Measurements from ENCODE around the gene SUGT1.
"Not testable (repeated sequence)": the region's sequence is repeated elsewhere in the genome, so short reads cannot be mapped to it uniquely, and the experiment has no call there.

Gene SUGT1

GRCh38 chr13:52664272-52664671 is 11.6 kb downstream of the SUGT1 start:
- Histone ChIP-seq H3K4me1 (no peaks in the 10 kb centered on the region), H3K27me3 (no peaks in the 10 kb centered on the region), H3K27ac (no peak overlapping the region), H3K36me3 (peaks cover 69 to 88% (median 74%) of the 10 kb centered on the region in 3 donors), H3K9me3 (no peaks in the 10 kb centered on the region), H3K4me3 (no peak overlapping the region)
- TF ChIP-seq CTCF (IDR thresholded peaks at IDR 0.05): no peak
- DNase-seq: no peak
- intact Hi-C loops (cut with DNase I; ENCODE audit: low total_unique reads): no loop called here

GRCh38 chr13:52665325-52665724 is 12.7 kb downstream of the SUGT1 start:
- intact Hi-C loops (cut with DNase I; ENCODE audit: low total_unique reads): no loop called here
- Histone ChIP-seq H3K4me3 (no peak overlapping the region), H3K27me3 (no peaks in the 10 kb centered on the region), H3K27ac (no peak overlapping the region), H3K36me3 (peaks cover 64 to 83% (median 77%) of the 10 kb centered on the region in 3 donors), H3K4me1 (no peaks in the 10 kb centered on the region), H3K9me3 (no peaks in the 10 kb centered on the region)
- no peak for TF ChIP-seq CTCF (IDR thresholded peaks at IDR 0.05)
- DNase-seq: no peak

GRCh38 chr13:52669677-52670076 is 17.0 kb downstream of the SUGT1 start:
- no peaks in the 10 kb centered on the region for H3K4me1 ChIP-seq
- TF ChIP-seq CTCF (IDR thresholded peaks at IDR 0.05): no peak
- DNase-seq: no peak
- H3K4me3 ChIP-seq: no peak overlapping the region
- H3K9me3 ChIP-seq: no peaks in the 10 kb centered on the region
- intact Hi-C loops (cut with DNase I; ENCODE audit: low total_unique reads): no loop called here
- no peak overlapping the region for H3K27ac ChIP-seq
- no peaks in the 10 kb centered on the region for H3K27me3 ChIP-seq
- peaks cover 33 to 46% (median 43%) of the 10 kb centered on the region in 3 donors for H3K36me3 ChIP-seq

GRCh38 chr13:52670726-52671125 is 18.1 kb downstream of the SUGT1 start:
- H3K4me1 ChIP-seq: no peaks in the 10 kb centered on the region

GRCh38 chr13:52673465-52673864 is 20.8 kb downstream of the SUGT1 start:
- H3K9me3 ChIP-seq: no peaks in the 10 kb centered on the region
- intact Hi-C loops (cut with DNase I; ENCODE audit: low total_unique reads): no loop called here
- H3K27me3 ChIP-seq: no peaks in the 10 kb centered on the region
- no peak for DNase-seq
- no peak overlapping the region for H3K4me3 ChIP-seq
- no peak for TF ChIP-seq CTCF (IDR thresholded peaks at IDR 0.05)
- H3K27ac ChIP-seq: no peak overlapping the region
- no peaks in the 10 kb centered on the region for H3K4me1 ChIP-seq
- H3K36me3 ChIP-seq: peaks cover 6 to 37% (median 27%) of the 10 kb centered on the region in 3 donors

More at GRCh38 chr13:52670726-52671125, 18.1 kb downstream of the SUGT1 start:
- no peak overlapping the region for H3K27ac ChIP-seq
- DNase-seq: no peak
- H3K4me3 ChIP-seq: no peak overlapping the region
- no peaks in the 10 kb centered on the region for H3K27me3 ChIP-seq
- no peaks in the 10 kb centered on the region for H3K9me3 ChIP-seq
- H3K36me3 ChIP-seq: peaks cover 31 to 43% (median 40%) of the 10 kb centered on the region in 3 donors
- TF ChIP-seq CTCF (IDR thresholded peaks at IDR 0.05): no peak
- intact Hi-C loops (cut with DNase I; ENCODE audit: low total_unique reads): no loop called here

GRCh38 chr13:52677823-52678222 is 25.2 kb downstream of the SUGT1 start:
- Histone ChIP-seq H3K36me3 (peaks cover 30 to 69% (median 44%) of the 10 kb centered on the region in 3 donors), H3K4me3 (no peak overlapping the region), H3K27me3 (no peaks in the 10 kb centered on the region), H3K9me3 (no peaks in the 10 kb centered on the region), H3K4me1 (no peaks in the 10 kb centered on the region), H3K27ac (no peak overlapping the region)
- no peak for DNase-seq
- TF ChIP-seq CTCF (IDR thresholded peaks at IDR 0.05): no peak
- intact Hi-C loops (cut with DNase I; ENCODE audit: low total_unique reads): no loop called here

GRCh38 chr13:52685806-52686205 is 33.2 kb downstream of the SUGT1 start:
- intact Hi-C loops (cut with DNase I; ENCODE audit: low total_unique reads): not testable (repeated sequence)

More at GRCh38 chr13:52685806-52686205, 33.2 kb downstream of the SUGT1 start:
- not testable (repeated sequence) for H3K27me3 ChIP-seq, H3K4me1 ChIP-seq, H3K27ac ChIP-seq, H3K9me3 ChIP-seq, DNase-seq, H3K4me3 ChIP-seq
- H3K36me3 ChIP-seq: peaks cover 65 to 78% (median 73%) of the 10 kb centered on the region in 3 donors
